SHP77 (cell line): Measurements from ENCODE around the gene KNDC1.
"Not testable (repeated sequence)": the region's sequence is repeated elsewhere in the genome, so short reads cannot be mapped to it uniquely, and the experiment has no call there.

Source experiments
- DNase-seq, 2 experiments: peaks; one replicate each; lab custom pipeline; 2025; lab: John Stamatoyannopoulos, UW

KNDC1 gene, protein sequence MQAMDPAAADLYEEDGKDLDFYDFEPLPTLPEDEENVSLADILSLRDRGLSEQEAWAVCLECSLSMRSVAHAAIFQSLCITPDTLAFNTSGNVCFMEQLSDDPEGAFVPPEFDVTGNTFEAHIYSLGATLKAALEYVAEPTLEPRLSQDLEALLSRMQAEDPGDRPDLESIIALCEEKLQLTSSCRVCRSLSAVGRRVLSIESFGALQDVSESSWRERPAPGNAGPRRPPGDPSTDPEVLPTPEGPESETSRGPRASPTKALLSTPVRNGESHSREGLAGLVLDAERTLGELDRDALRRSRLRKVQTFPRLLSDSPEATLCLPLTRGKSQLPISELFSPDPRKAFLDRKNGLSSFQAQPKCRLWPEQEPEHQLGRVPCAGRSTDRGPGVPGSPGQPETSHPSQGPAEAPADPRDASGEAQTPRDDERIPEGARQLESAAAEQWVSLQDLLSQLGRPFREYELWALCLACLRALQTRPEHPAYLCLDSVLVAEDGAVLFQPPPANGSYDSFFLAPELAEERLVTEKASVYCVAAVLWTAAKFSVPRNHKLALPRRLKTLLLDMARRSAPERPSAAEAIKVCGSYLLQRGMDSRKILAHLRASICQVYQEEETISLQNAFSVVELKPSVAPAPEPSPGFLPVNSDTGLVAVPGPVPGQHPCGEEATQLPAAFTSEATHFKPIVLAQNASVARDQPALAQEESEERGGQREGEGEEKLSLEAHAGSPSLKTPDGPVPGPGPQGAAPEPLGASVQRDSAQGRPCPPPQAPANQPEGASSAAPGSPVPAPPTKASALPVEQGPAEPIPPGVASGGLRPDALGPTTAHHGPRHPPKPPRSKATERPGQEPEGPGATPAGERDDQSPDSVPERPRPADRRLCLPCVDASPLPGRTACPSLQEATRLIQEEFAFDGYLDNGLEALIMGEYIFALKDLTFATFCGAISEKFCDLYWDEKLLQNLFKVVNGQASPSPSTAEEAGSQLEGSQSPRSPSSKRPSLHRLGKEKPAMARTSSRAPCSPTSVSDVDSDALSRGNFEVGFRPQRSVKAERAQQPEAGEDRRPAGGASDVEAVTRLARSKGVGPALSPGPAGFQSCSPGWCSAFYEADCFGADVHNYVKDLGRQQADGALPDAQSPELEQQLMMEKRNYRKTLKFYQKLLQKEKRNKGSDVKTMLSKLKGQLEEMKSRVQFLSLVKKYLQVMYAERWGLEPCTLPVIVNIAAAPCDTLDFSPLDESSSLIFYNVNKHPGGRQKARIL (N-terminal part only)

DNA sequence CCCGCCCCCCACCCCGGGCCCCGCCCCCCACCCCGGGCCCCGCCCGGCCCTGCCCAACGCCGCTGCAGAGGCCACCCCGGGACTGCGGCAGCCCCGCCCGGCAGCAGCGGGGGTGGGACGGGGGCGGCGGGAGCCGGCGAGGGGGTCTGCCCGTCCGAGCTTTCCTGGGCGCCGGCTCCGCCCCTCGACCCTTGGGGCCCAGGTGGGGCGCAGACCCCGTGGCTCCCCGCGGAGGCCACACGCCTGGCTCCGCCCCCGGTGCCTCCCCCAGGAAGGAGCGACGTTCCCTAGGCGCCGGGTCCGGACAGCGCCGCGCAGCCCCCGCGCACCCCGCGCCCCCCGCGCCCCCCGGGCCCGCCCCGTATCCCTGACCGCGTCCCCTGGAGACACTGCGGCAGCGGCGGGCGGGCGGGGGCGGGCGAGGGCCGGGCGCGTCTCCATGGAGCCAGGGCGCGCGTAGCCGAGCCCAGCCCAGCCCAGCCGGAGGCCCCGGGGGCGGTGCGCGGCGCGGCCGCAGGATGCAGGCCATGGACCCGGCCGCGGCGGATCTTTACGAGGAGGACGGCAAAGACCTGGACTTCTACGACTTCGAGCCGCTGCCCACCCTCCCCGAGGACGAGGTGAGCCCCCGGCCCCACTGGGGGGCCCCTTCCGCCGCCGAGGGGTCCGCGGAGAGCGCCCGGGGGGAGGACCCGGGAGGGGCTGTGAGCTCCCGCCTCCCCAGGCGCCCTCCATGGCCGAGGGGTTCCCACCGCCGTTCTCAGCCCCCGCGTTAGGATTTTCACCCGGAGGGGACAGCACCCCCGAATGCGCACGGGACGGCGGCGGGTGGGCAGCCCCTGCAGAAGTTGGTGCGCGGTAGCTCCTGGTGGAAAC lies at the start of gene KNDC1:
Gene KNDC1, plus strand, starts transcription at position 270 of the 876 bp plus-strand sequence. Its CDS starts 249 bp downstream, at position 519.
- DNase-seq: no peak

DNA sequence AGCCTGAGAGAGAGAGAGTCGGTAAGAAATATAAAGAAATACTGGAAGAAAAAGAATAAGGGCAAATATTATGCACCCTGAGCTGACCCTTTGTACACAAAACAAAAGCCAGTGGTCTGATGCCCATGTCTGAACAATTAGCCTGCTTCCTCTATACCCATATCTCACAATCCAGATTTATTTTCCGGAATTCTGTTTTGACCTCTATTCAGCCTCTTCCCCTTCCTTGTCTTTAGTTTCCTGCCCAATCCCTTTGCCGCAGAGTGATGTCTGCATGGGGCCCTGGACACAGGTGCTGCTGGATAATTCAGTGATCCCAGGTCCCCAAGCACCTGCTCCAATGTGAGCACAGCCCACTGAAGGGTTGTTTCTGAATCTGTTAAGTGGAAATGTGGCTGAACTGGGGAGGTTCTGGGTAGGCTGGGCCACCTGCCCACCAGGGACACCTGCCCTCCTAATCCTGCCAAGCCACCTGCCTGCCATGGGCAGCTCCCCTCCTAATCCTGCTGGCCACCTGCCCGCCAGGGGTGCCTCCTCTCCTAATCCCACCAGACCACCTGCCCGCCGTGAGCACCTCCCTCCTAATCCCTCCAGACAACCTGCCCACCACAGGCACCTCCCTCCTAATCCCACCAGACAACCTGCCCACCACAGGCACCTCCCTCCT lies 49.3 kb upstream of the KNDC1 start:
- no peak for DNase-seq

DNA sequence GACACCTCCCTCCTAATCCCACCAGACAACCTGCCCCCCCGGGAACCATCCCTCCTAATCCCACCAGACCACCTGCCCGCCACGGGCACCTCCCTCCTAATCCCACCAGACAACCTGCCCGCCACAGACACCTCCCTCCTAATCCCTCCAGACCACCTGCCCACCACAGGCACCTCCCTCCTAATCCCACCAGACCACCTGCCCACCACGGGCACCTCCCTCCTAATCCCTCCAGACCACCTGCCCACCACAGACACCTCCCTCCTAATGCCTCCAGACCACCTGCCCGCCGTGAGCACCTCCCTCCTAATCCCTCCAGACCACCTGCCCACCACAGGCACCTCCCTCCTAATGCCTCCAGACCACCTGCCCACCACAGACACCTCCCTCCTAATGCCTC lies 48.4 kb upstream of the KNDC1 start:
- not testable (repeated sequence) for DNase-seq

DNA sequence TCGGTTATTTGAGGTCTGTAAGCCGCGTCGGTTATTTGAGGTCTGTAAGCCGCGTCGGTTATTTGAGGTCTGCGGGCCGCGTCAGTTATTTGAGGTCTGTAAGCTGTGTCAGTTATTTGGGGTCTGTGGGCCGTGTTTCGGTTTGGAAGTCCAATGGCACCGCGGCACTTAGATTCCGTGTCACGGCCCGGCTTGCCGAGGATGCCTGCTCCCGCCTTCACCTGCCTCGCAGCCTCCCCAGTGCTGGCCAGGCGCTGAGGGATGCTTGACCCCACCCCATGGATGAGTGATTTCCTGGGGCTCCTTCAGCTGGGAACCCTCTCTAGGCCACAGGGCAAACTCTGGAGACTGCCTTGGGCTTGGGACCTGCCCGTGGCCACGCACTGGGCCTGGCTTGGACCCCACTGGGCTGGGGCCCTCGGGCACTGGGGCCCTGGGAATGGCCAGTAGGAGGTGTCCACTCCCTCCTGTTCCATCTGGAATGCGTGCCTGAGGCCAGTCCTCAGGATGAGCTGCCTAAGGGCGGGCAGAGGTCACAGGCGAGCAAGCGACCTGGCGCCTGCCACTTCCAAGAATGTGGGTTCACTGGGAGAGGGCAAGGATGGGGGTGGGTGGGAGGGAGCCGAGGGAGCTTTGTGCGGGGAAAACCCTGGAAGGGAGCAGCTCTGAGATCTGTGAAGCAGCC lies 46.7 kb upstream of the KNDC1 start:
- no peak for DNase-seq

DNA sequence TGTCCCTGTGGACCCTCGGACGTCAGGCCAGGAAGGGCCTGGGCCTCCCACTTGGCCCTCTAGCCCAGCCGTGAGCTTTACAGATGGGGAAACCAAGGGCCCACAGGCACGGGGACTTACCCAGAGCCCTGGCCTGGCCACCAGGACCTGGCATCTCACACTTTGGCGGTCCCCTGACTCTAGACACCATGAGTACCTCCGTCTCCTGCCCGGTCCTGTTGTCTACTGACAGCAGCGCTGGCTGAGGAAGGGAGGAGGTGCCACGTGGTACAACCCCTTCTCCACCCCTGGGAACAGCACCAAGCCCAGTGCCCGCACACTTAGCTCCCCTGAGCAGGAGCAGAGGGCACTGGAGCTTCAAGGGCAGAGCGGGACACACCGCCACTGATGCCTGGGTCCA lies 46.2 kb upstream of the KNDC1 start:
- DNase-seq: no peak

DNA sequence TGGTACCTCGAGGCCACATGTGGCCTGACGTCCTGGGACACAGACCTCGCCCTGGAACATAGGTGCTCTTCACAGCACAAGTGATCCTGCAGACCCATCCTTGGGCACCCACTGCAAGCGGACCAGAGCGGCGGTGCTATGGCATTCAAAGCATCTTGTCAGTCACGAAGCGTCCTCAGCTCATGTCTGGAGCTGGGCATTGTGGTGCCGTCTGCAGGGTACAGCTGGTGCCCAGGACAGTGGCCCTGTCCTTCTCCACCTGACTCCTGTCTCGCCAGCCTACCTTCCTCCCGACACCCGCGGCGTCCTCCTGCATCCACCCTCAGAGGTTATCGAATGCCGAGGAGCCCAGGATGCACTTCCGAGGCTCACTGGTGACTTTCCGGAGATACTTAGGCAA lies 45.8 kb upstream of the KNDC1 start:
- DNase-seq: no peak

DNA sequence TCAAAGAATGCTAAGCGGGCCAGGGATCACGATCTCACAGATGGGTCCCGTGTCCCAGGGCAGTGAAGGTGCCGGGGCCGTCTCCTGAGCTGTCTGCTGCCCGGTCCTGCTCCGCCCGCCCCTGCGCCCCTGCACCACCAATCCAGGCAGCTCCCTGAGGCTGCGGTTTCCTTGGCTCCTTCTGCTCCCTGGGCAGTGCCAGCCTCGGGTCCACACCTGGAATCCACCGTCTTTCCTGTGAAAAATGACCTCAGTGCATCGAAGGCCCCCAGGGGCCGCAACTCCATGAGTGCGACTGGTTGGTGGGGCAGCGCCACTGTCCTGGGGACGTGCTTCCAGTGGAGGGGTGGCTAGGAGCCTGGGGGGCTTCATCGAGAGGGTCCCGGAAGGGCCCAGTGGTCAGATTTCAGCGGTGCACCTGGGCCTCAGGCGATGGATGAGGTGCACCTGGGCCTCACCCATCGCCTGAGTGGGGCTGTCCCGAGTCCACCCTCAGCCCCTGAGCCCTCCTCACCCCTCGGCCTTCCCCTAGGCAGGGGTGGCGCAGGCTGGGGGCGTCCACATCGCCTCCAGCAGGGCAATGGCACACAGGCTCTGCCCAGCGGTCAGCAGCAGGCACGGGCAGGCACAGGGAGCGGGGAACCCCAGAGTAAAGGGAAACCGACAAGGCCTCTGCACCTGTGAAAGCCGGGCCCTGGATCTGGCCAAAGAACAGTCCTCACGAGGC lies 45.1 kb upstream of the KNDC1 start:
- no peak for DNase-seq

DNA sequence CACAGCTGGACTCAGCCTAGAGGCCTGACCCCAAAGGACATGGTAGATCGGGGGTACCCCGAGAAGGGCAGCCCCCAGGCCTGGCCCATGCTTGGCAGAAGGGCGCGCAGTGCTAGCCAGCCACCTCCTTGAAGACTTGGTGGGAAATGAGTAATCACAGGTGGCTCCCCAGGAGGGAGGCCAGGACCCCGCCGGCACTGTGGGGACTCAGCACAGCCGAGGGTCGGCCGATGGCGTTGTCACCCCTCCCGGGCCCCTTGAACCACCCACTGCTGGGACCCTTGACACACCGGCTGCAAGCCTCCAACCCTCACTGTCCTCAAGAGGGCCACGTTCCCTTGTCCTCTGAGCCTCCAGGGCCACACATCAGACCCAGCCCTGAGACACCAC lies 44.6 kb upstream of the KNDC1 start:
- DNase-seq: no peak

DNA sequence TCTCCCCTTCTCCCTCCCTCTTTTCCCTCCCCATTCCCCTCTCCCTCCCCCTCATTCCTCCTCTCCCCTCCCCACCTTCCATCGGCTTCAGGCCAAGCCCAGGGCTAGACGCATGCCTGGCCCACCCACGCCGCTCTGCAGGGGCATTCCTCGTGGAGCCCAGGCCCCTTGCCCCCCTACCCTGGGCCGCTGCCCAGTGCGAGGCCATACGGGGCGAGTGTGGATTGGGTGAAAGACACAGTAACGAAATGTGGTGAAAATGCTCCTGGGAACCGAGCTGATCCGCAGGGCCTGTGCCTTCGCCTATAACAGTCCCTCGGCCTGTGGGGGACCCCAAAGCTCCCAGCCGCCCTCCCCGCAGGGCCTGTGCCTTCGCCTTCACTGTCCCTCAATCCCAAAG lies 44.0 kb upstream of the KNDC1 start:
- DNase-seq: no peak

DNA sequence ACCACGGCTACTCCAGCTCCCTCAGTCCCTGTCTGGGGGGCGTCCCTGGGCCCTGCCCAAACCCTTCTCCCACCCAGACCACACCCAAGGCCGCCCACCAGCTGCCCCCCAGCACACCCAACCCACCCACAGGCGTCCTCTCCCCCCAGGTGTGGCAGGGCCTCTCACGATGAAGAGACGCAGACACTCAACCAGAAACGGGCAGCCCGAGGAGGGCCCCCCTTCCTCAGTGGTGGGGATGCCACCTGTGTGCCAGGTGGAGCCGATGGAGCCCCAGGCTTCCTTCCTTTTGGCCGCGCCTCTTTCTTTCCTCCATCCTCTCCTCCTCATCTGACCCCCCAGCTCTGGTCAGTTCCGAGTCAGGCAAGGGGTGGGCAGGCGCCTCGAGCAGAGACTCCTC lies 43.6 kb upstream of the KNDC1 start:
- DNase-seq: no peak

DNA sequence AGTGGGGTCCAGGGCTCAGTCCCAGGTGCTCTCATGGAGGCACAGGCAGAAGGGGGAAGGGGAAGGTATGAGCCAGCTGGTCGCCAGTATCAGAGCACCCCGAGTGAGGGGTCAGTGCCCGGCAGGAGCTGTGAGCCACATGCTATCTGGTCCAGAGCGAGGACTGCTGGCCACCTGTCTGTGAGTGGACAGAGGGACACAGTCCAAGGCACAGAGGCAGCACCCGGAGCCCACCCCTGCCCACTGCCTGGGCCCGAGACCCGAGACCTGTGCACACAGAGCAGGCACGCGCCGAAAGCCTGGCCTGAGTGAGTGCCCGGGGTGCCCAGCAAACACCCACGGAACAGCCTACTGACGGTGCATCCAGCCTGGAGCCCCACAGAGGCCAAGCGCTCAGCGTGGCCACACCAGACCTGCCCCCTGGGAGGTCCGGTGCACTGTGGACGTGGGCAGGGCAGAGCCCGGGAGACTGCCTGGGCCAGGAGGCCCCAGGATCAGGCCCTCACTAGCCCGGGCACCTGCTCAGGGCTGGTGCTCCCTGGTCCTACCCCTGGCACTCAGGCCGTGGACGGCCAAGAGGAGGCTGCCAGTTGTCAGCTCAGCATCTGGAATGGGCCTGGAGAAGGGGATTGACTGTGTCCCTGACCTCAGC lies 42.9 kb upstream of the KNDC1 start:
- DNase-seq: no peak

DNA sequence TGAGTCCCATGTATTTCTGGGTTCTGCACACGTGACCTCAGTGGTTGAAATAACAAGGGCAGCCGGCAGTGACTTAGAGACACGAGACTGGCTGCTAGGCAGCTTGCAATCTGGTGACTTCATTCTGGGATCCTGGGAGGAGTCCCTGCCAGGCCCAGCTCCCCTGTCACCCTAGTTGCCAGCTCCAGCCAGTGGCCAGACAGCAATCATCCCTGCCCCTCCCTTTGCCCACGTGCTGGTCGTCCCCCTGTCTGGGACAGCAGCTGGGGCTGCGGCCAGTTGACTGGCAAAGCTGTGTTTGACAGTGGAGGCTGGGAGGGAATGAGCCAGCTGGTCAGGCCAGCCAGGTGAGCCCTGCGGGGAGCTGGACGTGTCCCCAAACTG lies 42.3 kb upstream of the KNDC1 start:
- no peak for DNase-seq

DNA sequence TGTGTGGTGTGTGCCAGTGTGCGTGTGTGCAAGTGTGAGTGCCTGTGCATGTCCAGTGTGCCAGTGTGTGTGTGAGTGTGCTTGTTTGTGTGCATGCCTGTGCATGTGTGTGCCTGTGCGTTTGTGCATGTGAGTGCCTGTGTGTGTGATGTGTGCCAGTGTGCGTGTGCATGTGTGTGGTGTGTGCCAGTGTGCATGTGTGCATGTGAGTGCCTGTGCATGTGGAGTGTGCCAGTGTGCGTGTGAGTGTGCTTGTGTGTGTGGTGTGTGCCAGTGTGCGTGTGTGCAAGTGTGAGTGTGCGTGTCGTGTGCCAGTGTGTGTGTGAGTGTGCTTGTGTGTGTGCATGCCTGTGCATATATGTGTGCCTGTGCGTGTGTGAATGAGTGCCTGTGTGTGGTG lies 38.5 kb upstream of the KNDC1 start:
- DNase-seq: no peak

DNA sequence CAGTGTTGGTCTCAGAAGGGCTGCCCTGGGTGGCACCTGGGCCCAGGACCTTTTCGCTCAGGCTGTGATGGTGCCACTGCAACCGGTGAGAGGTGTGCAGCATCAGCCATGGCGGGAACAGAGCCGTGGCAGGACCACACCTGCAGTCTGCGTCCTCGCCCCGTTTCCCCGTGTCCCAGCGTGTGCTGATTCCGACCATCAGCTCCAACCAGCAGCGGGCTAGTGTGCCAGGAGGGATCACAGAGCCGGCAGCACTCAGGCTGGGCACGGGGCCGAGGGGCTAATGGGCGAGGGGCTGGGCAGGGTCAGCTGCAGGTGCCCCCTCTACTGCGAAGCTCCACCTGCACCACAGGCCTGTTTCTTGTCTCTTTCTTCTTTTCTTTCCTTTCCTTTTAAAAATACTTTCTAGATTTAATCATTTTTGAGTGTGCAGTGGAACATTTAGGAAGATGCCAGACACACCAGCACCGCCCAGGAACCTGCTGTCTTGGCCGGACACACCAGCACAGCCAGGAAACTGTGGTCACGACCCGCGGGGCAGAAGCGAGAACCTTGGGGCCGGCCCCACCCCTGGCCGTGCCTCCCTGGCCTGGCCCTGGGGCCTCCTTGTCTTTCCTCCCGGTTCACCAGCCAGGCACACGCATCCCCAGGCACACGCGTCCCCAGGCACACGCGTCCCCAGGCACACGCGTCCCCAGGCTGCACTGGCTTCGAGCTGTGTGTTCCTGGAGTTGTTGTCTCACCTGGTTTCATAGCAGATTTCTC lies 37.7 kb upstream of the KNDC1 start:
- DNase-seq: no peak

DNA sequence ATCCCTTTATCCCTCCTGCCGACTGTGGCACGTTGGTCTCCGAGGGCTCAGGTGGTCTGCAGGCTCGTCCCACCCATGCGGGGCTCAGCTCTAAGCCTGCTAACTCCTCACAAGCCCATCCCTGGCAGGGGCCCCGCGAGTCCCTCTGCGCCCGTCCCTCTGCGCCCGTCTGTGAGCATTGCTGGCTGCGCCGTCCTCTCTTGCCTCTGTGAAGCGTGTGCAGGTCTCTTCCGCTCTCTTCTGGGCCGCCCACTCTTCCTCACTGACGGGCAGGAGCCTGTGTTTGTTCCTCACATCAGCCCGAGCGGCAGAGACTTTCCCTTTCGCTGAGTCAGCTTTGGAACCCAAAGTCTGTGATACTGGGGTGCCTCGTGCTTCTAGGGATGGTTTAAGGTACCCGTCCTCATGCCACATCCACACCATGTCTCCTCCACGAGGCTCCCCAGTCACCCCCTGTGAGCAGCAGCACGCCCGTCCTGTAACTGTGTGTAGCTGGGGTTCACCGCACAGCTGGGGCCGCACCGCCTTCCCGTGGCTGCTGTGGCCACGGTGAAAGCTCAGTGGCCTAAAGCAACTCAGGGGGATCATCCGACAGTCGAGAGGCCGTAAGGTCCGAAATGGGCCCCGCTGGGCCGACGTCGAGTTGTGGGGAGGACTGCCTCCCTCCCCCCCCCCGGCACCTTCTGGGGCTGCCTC lies 36.8 kb upstream of the KNDC1 start:
- DNase-seq: no peak

DNA sequence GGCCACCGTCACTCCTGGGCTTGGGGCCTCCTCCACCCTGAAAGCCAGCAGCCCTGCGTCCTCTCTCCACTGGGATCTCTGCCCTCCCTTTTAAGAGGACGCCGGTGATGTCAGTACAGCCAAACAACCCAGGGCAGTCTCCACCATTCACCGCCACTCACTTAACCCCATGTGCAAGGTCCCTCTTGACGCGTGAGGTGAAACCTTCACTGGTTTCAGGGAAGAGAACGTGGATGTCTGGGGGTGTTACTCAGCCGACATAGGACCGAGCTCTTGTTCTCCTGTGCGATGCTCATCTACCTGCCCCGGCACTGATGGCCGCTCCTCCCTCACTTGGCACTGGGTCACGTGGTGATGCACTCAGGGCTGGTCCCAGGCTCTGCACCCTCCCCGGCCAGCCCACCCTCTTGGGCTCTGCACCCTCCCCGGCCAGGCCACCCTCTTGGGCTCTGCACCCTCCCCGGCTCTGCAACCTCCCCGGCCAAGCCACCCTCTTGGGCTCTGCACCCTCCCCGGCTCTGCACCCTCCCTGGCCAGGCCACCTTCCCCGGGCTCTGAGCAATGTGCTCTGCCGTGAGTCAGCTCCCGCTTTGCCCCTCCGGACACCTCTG lies 36.2 kb upstream of the KNDC1 start:
- no peak for DNase-seq
